CD8-positive, alpha-beta memory T cell (primary cell): ENCODE measurements around the gene NAALADL2. TPM values are rescaled to one million over a fixed set of nuclear protein-coding genes. Genes with fewer than 3 reads are reported as not detected.
"Not testable (repeated sequence)": the region's sequence is repeated elsewhere in the genome, so short reads cannot be mapped to it uniquely, and the experiment has no call there.

Source experiments
- CTCF ChIA-PET: fragments of 350-600 bp; sonication (Branson Sonifier 250); formaldehyde crosslinking; loops from one replicate; lab custom pipeline; 2021; ENCODE audit warnings: antibody characterized with exemption; lab: Charles Lee
- POLR2A ChIA-PET: fragments of 350-600 bp; sonication (Branson Sonifier 250); formaldehyde crosslinking; loops from one replicate; lab custom pipeline; 2021; ENCODE audit warnings: antibody characterized with exemption; lab: Charles Lee
- DNase-seq, 5 donors: peaks; one replicate each; pipeline versions ENCODE4 v3.0.0 to v3.0.0-alpha.2; 2020 to 2022; ENCODE audit warnings: mixed read lengths in 1 of 5
- H3K27ac ChIP-seq: one replicate; pipeline ENCODE4 v1.7.0; 2013; ENCODE audit warnings: low read depth, mild to moderate bottlenecking, low read length, moderate library complexity
- H3K27me3 ChIP-seq: 2 replicates; pipeline ENCODE4 v1.7.0; 2013; ENCODE audit warnings: low read length, mild to moderate bottlenecking; ENCODE audit not compliant: insufficient read depth, poor library complexity, severe bottlenecking
- H3K36me3 ChIP-seq: 2 replicates; pipeline ENCODE4 v1.7.0; 2013; ENCODE audit warnings: mild to moderate bottlenecking, low read length, moderate library complexity; ENCODE audit not compliant: insufficient read depth
- H3K4me1 ChIP-seq: 2 replicates; pipeline ENCODE4 v1.7.0; 2013; ENCODE audit warnings: mild to moderate bottlenecking, low read length, moderate library complexity; ENCODE audit not compliant: insufficient read depth
- H3K4me3 ChIP-seq: 2 replicates; pipeline ENCODE4 v1.7.0; 2013; ENCODE audit warnings: mild to moderate bottlenecking, low read length
- H3K9me3 ChIP-seq: 2 replicates; pipeline ENCODE4 v1.7.0; 2013; ENCODE audit warnings: mild to moderate bottlenecking, low read length
- H3K27ac Mint-ChIP-seq, 8 donors: one replicate each; pipeline ENCODE4 v1.8.0; 2020 to 2021; ENCODE audit warnings: mixed read lengths in 8 of 8, mild to moderate bottlenecking in 6 of 8, inconsistent platforms in 3 of 8, moderate library complexity in 3 of 8
- H3K27me3 Mint-ChIP-seq, 2 donors: one replicate each; pipeline ENCODE4 v1.8.0; 2020 to 2021; ENCODE audit warnings: mixed read lengths in 2 of 2, mild to moderate bottlenecking in 1 of 2, moderate library complexity in 1 of 2
- H3K36me3 Mint-ChIP-seq, 3 donors: one replicate each; pipeline ENCODE4 v1.8.0; 2020 to 2021; ENCODE audit warnings: mixed read lengths in 3 of 3, inconsistent platforms in 1 of 3, mild to moderate bottlenecking in 1 of 3
- H3K4me1 Mint-ChIP-seq, 3 donors: one replicate each; pipeline ENCODE4 v1.8.0; 2020 to 2021; ENCODE audit warnings: mixed read lengths in 3 of 3, inconsistent platforms in 1 of 3, mild to moderate bottlenecking in 1 of 3
- H3K4me3 Mint-ChIP-seq, 7 donors: one replicate each; pipeline ENCODE4 v1.8.0; 2020 to 2021; ENCODE audit warnings: mixed read lengths in 7 of 7, mild to moderate bottlenecking in 6 of 7, moderate library complexity in 4 of 7, inconsistent platforms in 2 of 7
- H3K9me3 Mint-ChIP-seq, 5 donors: one replicate each; pipeline ENCODE4 v1.8.0; 2020 to 2022; ENCODE audit warnings: mixed read lengths in 5 of 5, mild to moderate bottlenecking in 3 of 5, moderate library complexity in 2 of 5, inconsistent platforms in 1 of 5
- polyA plus RNA-seq: library from polyadenylated mRNA; unstranded; fragments of 300-500 nt; fragmentation: Illumina TruSeq; gene quantifications from one replicate; pipeline ENCODE4 v1.2.3, GENCODE V29; 2021
- total RNA-seq, 2 experiments: library from RNA; stranded (reverse); gene quantifications; one replicate each; pipeline ENCODE4 v1.2.3, GENCODE V29; 2021

NAALADL2 gene
- total and polyA plus RNA-seq, 3 experiments from 2014 or later = not detected

DNA sequence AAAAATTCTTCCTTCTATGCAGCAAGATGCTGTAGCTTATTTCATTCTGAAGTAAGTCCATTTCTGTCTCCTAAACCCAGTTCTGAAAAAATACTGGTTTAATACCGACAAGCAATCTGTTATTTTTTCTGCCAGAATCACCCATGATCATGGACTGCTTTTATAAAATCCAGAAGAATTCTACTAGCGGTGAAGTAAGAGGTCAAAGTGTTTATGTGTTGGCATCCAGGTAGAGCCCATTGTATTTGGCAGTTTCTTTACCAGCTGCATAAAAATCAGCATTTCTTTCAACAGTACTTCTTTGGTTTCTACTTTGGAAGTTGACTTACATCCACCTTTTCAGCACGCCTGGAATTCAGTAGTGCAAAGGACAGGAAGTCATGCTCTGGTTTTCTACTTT lies 484.8 kb downstream of the NAALADL2 start:
- no peak overlapping the region for H3K4me3 Mint-ChIP-seq
- no peak overlapping the region for H3K27ac Mint-ChIP-seq
- no peak for DNase-seq
- Histone ChIP-seq H3K27ac (no peak overlapping the region), H3K4me1 (no peaks in the 10 kb centered on the region), H3K9me3 (no peaks in the 10 kb centered on the region), H3K27me3 (no peaks in the 10 kb centered on the region), H3K36me3 (no peaks in the 10 kb centered on the region), H3K4me3 (no peak overlapping the region)
- no peaks in the 10 kb centered on the region for H3K36me3 Mint-ChIP-seq
- CTCF ChIA-PET = no interaction called here
- no peaks in the 10 kb centered on the region for H3K4me1 Mint-ChIP-seq
- POLR2A ChIA-PET = no interaction called here
- no peaks in the 10 kb centered on the region for H3K27me3 Mint-ChIP-seq
- H3K9me3 Mint-ChIP-seq = peaks cover 3 to 22% (median 5%) of the 10 kb centered on the region in 5 donors

DNA sequence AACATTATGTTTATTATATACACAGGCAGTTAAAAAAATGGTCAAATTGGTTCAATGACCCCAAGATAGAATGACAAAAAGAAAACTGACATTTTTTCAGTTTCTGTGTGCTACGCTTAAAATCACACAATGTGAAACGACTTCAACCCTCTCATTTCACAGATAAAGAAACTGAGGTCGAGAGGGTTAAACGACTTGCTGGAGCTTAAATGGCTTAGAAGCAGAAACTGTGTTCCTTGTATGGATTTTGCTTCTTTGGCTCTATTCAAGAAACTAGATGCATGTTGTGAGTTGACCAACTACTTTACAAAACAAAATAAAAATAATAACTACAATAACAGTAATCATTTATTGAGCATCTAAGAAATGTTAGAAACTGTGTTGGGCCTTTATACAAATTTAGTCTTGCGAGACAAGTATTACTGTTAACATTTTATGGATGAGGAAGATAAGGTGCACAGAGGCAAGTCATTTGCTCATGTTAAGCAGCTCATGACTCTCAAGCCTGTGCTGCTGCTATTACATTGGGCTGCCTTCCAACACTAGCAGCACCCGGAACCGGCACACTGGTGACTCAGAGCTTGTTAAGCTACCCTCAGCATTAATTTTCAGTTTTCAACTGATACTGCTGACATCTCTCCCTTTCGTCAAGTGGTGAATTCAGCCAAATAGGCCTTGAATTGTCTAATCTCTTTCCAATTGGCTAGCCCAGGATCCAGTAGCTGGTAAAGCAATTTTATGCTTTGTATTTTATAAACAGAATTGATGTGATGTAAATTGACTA lies 487.6 kb downstream of the NAALADL2 start:
- H3K4me3 Mint-ChIP-seq = no peak overlapping the region
- ChIA-PET POLR2A (no interaction called here), CTCF (no interaction called here)
- no peaks in the 10 kb centered on the region for H3K4me1 ChIP-seq
- H3K9me3 Mint-ChIP-seq = peaks cover 5 to 17% (median 10%) of the 10 kb centered on the region in 5 donors
- DNase-seq = no peak
- no peak overlapping the region for H3K4me3 ChIP-seq
- no peaks in the 10 kb centered on the region for H3K36me3 ChIP-seq
- no peaks in the 10 kb centered on the region for H3K27me3 ChIP-seq
- no peaks in the 10 kb centered on the region for H3K36me3 Mint-ChIP-seq
- H3K9me3 ChIP-seq = no peaks in the 10 kb centered on the region
- no peaks in the 10 kb centered on the region for H3K27me3 Mint-ChIP-seq
- no peak overlapping the region for H3K27ac Mint-ChIP-seq
- H3K4me1 Mint-ChIP-seq = no peaks in the 10 kb centered on the region
- H3K27ac ChIP-seq = no peak overlapping the region

- Histone ChIP-seq H3K4me3 (no peak overlapping the region), H3K9me3 (no peaks in the 10 kb centered on the region), H3K36me3 (no peaks in the 10 kb centered on the region), H3K4me1 (no peaks in the 10 kb centered on the region), H3K27ac (no peak overlapping the region), H3K27me3 (no peaks in the 10 kb centered on the region)
- no peaks in the 10 kb centered on the region for H3K36me3 Mint-ChIP-seq
- H3K27ac Mint-ChIP-seq = no peak overlapping the region
- DNase-seq = no peak
- H3K9me3 Mint-ChIP-seq = peaks cover 7 to 13% (median 10%) of the 10 kb centered on the region in 5 donors
- no peaks in the 10 kb centered on the region for H3K27me3 Mint-ChIP-seq
- CTCF ChIA-PET = no interaction called here
- no peaks in the 10 kb centered on the region for H3K4me1 Mint-ChIP-seq
- H3K4me3 Mint-ChIP-seq = no peak overlapping the region
- POLR2A ChIA-PET = no interaction called here
Measured at GRCh38 chr3:175349168-175349567, 490.0 kb downstream of the NAALADL2 start.

GRCh38 chr3:175355801-175356335 lies 496.7 kb downstream of the NAALADL2 start:
- Histone ChIP-seq H3K4me1 (no peaks in the 10 kb centered on the region), H3K4me3 (no peak overlapping the region), H3K27ac (no peak overlapping the region), H3K27me3 (no peaks in the 10 kb centered on the region), H3K9me3 (no peaks in the 10 kb centered on the region), H3K36me3 (no peaks in the 10 kb centered on the region)
- ChIA-PET POLR2A (no interaction called here), CTCF (no interaction called here)
- Mint-ChIP-seq H3K27me3 (no peaks in the 10 kb centered on the region), H3K27ac (no peak overlapping the region), H3K9me3 (peaks cover 4 to 14% (median 8%) of the 10 kb centered on the region in 5 donors), H3K36me3 (no peaks in the 10 kb centered on the region), H3K4me1 (no peaks in the 10 kb centered on the region), H3K4me3 (no peak overlapping the region)
- DNase-seq = no peak

DNA sequence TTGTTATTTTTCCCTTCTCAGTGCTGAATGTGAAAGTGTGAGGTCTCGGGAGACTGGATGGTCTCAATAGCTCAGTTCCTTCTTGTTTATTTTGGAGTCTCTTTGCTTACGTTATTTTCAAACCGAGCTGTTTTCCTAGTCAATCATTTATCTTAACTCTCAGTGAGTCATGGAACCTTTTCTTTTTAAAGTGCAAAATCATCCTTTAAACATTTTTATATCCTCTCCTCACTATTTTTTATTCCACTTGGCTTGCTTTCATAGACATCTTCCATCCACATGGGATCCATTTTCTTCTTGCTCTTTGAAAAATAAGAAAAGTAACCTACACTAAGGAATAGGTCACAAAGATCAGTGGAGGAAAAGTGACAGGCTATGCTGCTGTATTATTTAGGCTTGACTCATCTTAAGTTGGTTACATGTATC lies 497.8 kb downstream of the NAALADL2 start:
- CTCF ChIA-PET = no interaction called here
- Mint-ChIP-seq H3K9me3 (peaks cover 6 to 14% (median 9%) of the 10 kb centered on the region in 5 donors), H3K27ac (no peak overlapping the region), H3K4me1 (no peaks in the 10 kb centered on the region), H3K4me3 (no peak overlapping the region), H3K36me3 (no peaks in the 10 kb centered on the region), H3K27me3 (no peaks in the 10 kb centered on the region)
- Histone ChIP-seq H3K4me1 (no peaks in the 10 kb centered on the region), H3K27ac (no peak overlapping the region), H3K36me3 (no peaks in the 10 kb centered on the region), H3K9me3 (no peaks in the 10 kb centered on the region), H3K27me3 (no peaks in the 10 kb centered on the region), H3K4me3 (no peak overlapping the region)
- DNase-seq = no peak
- POLR2A ChIA-PET = no interaction called here

DNA sequence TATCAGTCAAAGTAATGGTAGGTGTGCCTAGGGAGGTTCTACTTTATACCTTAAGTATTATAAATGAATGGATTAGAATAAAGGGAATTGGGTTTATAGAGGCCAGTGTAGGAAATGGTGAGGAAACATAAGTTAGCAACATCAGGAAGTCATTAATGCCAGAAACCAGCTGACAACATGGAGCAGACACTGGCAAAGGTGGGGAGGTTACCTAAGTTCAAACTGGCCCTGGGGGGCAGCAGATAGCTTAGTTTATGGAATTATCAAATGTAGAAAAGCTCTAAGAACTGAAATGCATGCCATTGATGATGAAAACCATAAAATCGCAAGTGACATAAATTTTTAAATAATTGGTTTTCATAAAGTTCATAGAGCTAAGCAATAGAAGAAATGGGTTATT lies 498.6 kb downstream of the NAALADL2 start:
- Mint-ChIP-seq H3K9me3 (peaks cover 4 to 19% (median 8%) of the 10 kb centered on the region in 5 donors), H3K36me3 (no peaks in the 10 kb centered on the region), H3K4me1 (no peaks in the 10 kb centered on the region), H3K4me3 (no peak overlapping the region), H3K27ac (no peak overlapping the region), H3K27me3 (no peaks in the 10 kb centered on the region)
- Histone ChIP-seq H3K36me3 (no peaks in the 10 kb centered on the region), H3K27ac (no peak overlapping the region), H3K27me3 (no peaks in the 10 kb centered on the region), H3K4me3 (no peak overlapping the region), H3K9me3 (no peaks in the 10 kb centered on the region), H3K4me1 (no peaks in the 10 kb centered on the region)
- DNase-seq = no peak
- CTCF ChIA-PET = no interaction called here
- POLR2A ChIA-PET = no interaction called here

DNA sequence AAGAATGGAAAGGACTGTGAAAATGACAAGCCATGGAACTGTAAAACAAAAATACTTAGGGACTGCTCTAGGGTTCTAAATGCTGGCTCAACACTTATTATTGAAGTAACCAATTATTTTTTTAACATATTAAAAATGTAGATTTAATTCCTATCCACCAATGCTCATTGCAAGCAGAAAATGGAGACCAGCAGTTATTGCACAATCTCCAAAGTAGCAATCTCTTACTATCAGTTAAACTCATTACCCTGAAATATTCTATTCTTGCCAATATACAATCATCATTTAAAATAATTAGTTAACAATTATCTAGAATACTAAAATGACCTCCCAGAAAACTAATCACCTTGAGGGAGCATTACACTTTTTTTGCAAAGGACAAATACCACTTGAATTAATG lies 499.8 kb downstream of the NAALADL2 start:
- H3K27ac ChIP-seq = no peak overlapping the region
- ChIA-PET CTCF (no interaction called here), POLR2A (no interaction called here)
- no peak for DNase-seq
- no peaks in the 10 kb centered on the region for H3K9me3 ChIP-seq
- H3K27me3 ChIP-seq = no peaks in the 10 kb centered on the region
- H3K27me3 Mint-ChIP-seq = no peaks in the 10 kb centered on the region
- H3K9me3 Mint-ChIP-seq = peaks cover 8 to 25% (median 9%) of the 10 kb centered on the region in 5 donors
- no peaks in the 10 kb centered on the region for H3K4me1 ChIP-seq
- no peak overlapping the region for H3K4me3 Mint-ChIP-seq
- no peaks in the 10 kb centered on the region for H3K36me3 Mint-ChIP-seq
- H3K4me3 ChIP-seq = no peak overlapping the region
- no peak overlapping the region for H3K27ac Mint-ChIP-seq
- H3K4me1 Mint-ChIP-seq = no peaks in the 10 kb centered on the region
- H3K36me3 ChIP-seq = no peaks in the 10 kb centered on the region

- H3K27me3 ChIP-seq, POLR2A ChIA-PET, H3K36me3 Mint-ChIP-seq, H3K9me3 ChIP-seq, H3K9me3 Mint-ChIP-seq, H3K4me3 ChIP-seq, DNase-seq, H3K4me1 Mint-ChIP-seq, H3K27ac ChIP-seq, H3K4me3 Mint-ChIP-seq, CTCF ChIA-PET, H3K36me3 ChIP-seq, H3K27me3 Mint-ChIP-seq, H3K27ac Mint-ChIP-seq, H3K4me1 ChIP-seq: not testable (repeated sequence)
Measured at GRCh38 chr3:175370426-175370825, 511.3 kb downstream of the NAALADL2 start.
